ENCODE measurements around the gene PLA2G4A. TPM values are rescaled to one million over a fixed set of nuclear protein-coding genes. Genes with fewer than 3 reads are reported as not detected.

The PLA2G4A gene
- total RNA-seq, 1 experiment from 2014 or later, result 0.39 TPM

GRCh38 chr1:186950547-186950946 is 121.8 kb downstream of the PLA2G4A start:
- no peaks in the 10 kb centered on the region for H3K4me1 ChIP-seq (ENCODE audit: insufficient read depth, low read length)
- no peaks in the 10 kb centered on the region for H3K9me3 Mint-ChIP-seq
- H3K9ac ChIP-seq (ENCODE audit: extremely low read depth, insufficient read length, low read length), result no peak overlapping the region
- no peak for DNase-seq
- H3K27ac Mint-ChIP-seq, result no peak overlapping the region
- no peak overlapping the region for H4K5ac ChIP-seq (ENCODE audit: insufficient read length, low read depth, low read length)
- H3K4ac ChIP-seq (ENCODE audit: low read depth, low read length), result no peak overlapping the region
- no peak overlapping the region for H2BK120ac ChIP-seq (ENCODE audit: low read depth, low read length, poor library complexity, severe bottlenecking)
- no peak overlapping the region for H3T11ph ChIP-seq (ENCODE audit: low read length)
- no peak for TF ChIP-seq CTCF (conservative IDR thresholded peaks at IDR 0.05)
- H2AFZ ChIP-seq (ENCODE audit: low read length), result no peak overlapping the region
- no peaks in the 10 kb centered on the region for H3K27me3 ChIP-seq (ENCODE audit: insufficient read depth, low read length)
- H4K20me1 ChIP-seq (ENCODE audit: control insufficient read depth, insufficient read depth, insufficient read length), result no peaks in the 10 kb centered on the region
- H4K91ac ChIP-seq (ENCODE audit: insufficient read length, low read depth, low read length), result no peak overlapping the region
- H3K23me2 ChIP-seq (ENCODE audit: insufficient read length, low read depth, low read length, poor library complexity, severe bottlenecking), result no peaks in the 10 kb centered on the region
- no peak overlapping the region for H4K8ac ChIP-seq (replicated peaks; ENCODE audit: insufficient read length, low read depth, low read length)
- H3K4me3 Mint-ChIP-seq, result no peak overlapping the region
- no peak overlapping the region for H3K23ac ChIP-seq (ENCODE audit: insufficient read length, low read depth, low read length)
- H3K79me2 ChIP-seq (ENCODE audit: insufficient read depth, low read length), result no peaks in the 10 kb centered on the region
- H3K18ac ChIP-seq (ENCODE audit: insufficient read length, low read depth, low read length), result no peak overlapping the region
- no peak overlapping the region for H3K14ac ChIP-seq (ENCODE audit: insufficient read depth, low read length)
- no CpG with 5 or more reads among the region's 4 CpGs for WGBS (ENCODE audit: extremely low coverage, insufficient read length, low lambda C conversion rate)
- no peaks in the 10 kb centered on the region for H3K4me1 Mint-ChIP-seq
- H3K79me1 ChIP-seq (ENCODE audit: insufficient read depth, low read depth, low read length, poor library complexity, severe bottlenecking), result no peaks in the 10 kb centered on the region
- H3K27ac ChIP-seq (ENCODE audit: insufficient read length, low read depth, low read length), result no peak overlapping the region
- H2BK12ac ChIP-seq (ENCODE audit: insufficient read length, low read depth, low read length), result no peak overlapping the region
- peak overlapping the region; percentile 60 for H2BK20ac ChIP-seq (ENCODE audit: low read depth, low read length, poor library complexity, severe bottlenecking)
- H2BK5ac ChIP-seq (ENCODE audit: insufficient read length, low read length), result no peak overlapping the region
- H3K27me3 Mint-ChIP-seq (ENCODE audit: low read depth), result no peaks in the 10 kb centered on the region; the same call in 1 of the 2 replicates
- no peak overlapping the region for H2BK15ac ChIP-seq (ENCODE audit: low read depth, low read length)
- no peak overlapping the region for H3K56ac ChIP-seq (ENCODE audit: insufficient read length, low read depth, low read length)
- H3K36me3 Mint-ChIP-seq (ENCODE audit: insufficient read depth in 1 of 3, low read depth in 3 of 3), result no peaks in the 10 kb centered on the region
- H2AK5ac ChIP-seq (ENCODE audit: insufficient read length, low read length), result no peak overlapping the region
- no peak overlapping the region for H3K4me2 ChIP-seq (ENCODE audit: insufficient read depth, insufficient read length, low read length)
- H3K9me3 ChIP-seq (ENCODE audit: control insufficient read depth, low read depth, low read length), result no peaks in the 10 kb centered on the region
